ENCODE measurements around the gene REEP1. TPM values are rescaled to one million over a fixed set of nuclear protein-coding genes. Genes with fewer than 3 reads are reported as not detected.
"Not testable (repeated sequence)": the region's sequence is repeated elsewhere in the genome, so short reads cannot be mapped to it uniquely, and the experiment has no call there.

The REEP1 gene
- total RNA-seq, 1 donor from 2014 or later: 24.0 TPM

- H3K9me3 ChIP-seq (ENCODE audit: control insufficient read depth in 3 of 3, low read length in 3 of 3): no peaks in the 10 kb centered on the region
- peaks cover 0 to 8% (median 0%) of the 10 kb centered on the region in 3 donors for H3K27me3 ChIP-seq (ENCODE audit: control insufficient read depth in 3 of 3, insufficient read depth in 3 of 3, low read length in 3 of 3)
- peaks cover 0 to 13% (median 0%) of the 10 kb centered on the region in 3 donors for H3K4me1 ChIP-seq (ENCODE audit: control insufficient read depth in 3 of 3, insufficient read depth in 3 of 3, low read length in 3 of 3)
- no peak overlapping the region for H3K9ac ChIP-seq (ENCODE audit: low read depth in 1 of 3, low read length in 3 of 3)
- peak overlapping the region; percentile 76 for H3K27ac ChIP-seq (ENCODE audit: low read depth, low read length)
- H3K36me3 ChIP-seq (ENCODE audit: control insufficient read depth in 3 of 3, insufficient read depth in 3 of 3, low read length in 3 of 3): no peaks in the 10 kb centered on the region
- H3K4me3 ChIP-seq (ENCODE audit: low read length in 3 of 3): no peak overlapping the region
Measured at GRCh38 chr2:86352137-86352726, 14.8 kb upstream of the REEP1 start.

- no peak overlapping the region for H3K27ac ChIP-seq (ENCODE audit: low read depth, low read length)
- no peak overlapping the region for H3K9ac ChIP-seq (ENCODE audit: low read depth in 1 of 3, low read length in 3 of 3)
- H3K4me3 ChIP-seq (ENCODE audit: low read length in 3 of 3): no peak overlapping the region
- H3K36me3 ChIP-seq (ENCODE audit: control insufficient read depth in 3 of 3, insufficient read depth in 3 of 3, low read length in 3 of 3): no peaks in the 10 kb centered on the region
- peaks cover 0 to 9% (median 0%) of the 10 kb centered on the region in 3 donors for H3K27me3 ChIP-seq (ENCODE audit: control insufficient read depth in 3 of 3, insufficient read depth in 3 of 3, low read length in 3 of 3)
- H3K4me1 ChIP-seq (ENCODE audit: control insufficient read depth in 3 of 3, insufficient read depth in 3 of 3, low read length in 3 of 3): peaks cover 0 to 13% (median 0%) of the 10 kb centered on the region in 3 donors
- H3K9me3 ChIP-seq (ENCODE audit: control insufficient read depth in 3 of 3, low read length in 3 of 3): no peaks in the 10 kb centered on the region
Measured at GRCh38 chr2:86350751-86351150, 13.3 kb upstream of the REEP1 start.

- no peaks in the 10 kb centered on the region for H3K36me3 ChIP-seq (ENCODE audit: control insufficient read depth in 3 of 3, insufficient read depth in 3 of 3, low read length in 3 of 3)
- H3K27ac ChIP-seq (ENCODE audit: low read depth, low read length): no peak overlapping the region
- peaks cover 0 to 9% (median 0%) of the 10 kb centered on the region in 3 donors for H3K27me3 ChIP-seq (ENCODE audit: control insufficient read depth in 3 of 3, insufficient read depth in 3 of 3, low read length in 3 of 3)
- H3K4me1 ChIP-seq (ENCODE audit: control insufficient read depth in 3 of 3, insufficient read depth in 3 of 3, low read length in 3 of 3): peaks cover 0 to 5% (median 0%) of the 10 kb centered on the region in 3 donors
- H3K9ac ChIP-seq (ENCODE audit: low read depth in 1 of 3, low read length in 3 of 3): no peak overlapping the region
- H3K4me3 ChIP-seq (ENCODE audit: low read length in 3 of 3): no peak overlapping the region
- H3K9me3 ChIP-seq (ENCODE audit: control insufficient read depth in 3 of 3, low read length in 3 of 3): no peaks in the 10 kb centered on the region
Measured at GRCh38 chr2:86347401-86347800, 10.0 kb upstream of the REEP1 start.

GRCh38 chr2:86345783-86346370 lies 8.5 kb upstream of the REEP1 start:
- not testable (repeated sequence) for H3K27me3 ChIP-seq (ENCODE audit: control insufficient read depth in 3 of 3, insufficient read depth in 3 of 3, low read length in 3 of 3); H3K9ac ChIP-seq (ENCODE audit: low read depth in 1 of 3, low read length in 3 of 3); H3K4me3 ChIP-seq (ENCODE audit: low read length in 3 of 3); H3K4me1 ChIP-seq (ENCODE audit: control insufficient read depth in 3 of 3, insufficient read depth in 3 of 3, low read length in 3 of 3); H3K9me3 ChIP-seq (ENCODE audit: control insufficient read depth in 3 of 3, low read length in 3 of 3); H3K36me3 ChIP-seq (ENCODE audit: control insufficient read depth in 3 of 3, insufficient read depth in 3 of 3, low read length in 3 of 3); H3K27ac ChIP-seq (ENCODE audit: low read depth, low read length)

- Histone ChIP-seq H3K4me1 (ENCODE audit: control insufficient read depth in 3 of 3, insufficient read depth in 3 of 3, low read length in 3 of 3) (no peaks in the 10 kb centered on the region), H3K4me3 (ENCODE audit: low read length in 3 of 3) (no peak overlapping the region), H3K9ac (ENCODE audit: low read depth in 1 of 3, low read length in 3 of 3) (no peak overlapping the region), H3K9me3 (ENCODE audit: control insufficient read depth in 3 of 3, low read length in 3 of 3) (peaks cover 0 to 4% (median 0%) of the 10 kb centered on the region in 3 donors), H3K27ac (ENCODE audit: low read depth, low read length) (no peak overlapping the region), H3K27me3 (ENCODE audit: control insufficient read depth in 3 of 3, insufficient read depth in 3 of 3, low read length in 3 of 3) (peaks cover 0 to 9% (median 0%) of the 10 kb centered on the region in 3 donors), H3K36me3 (ENCODE audit: control insufficient read depth in 3 of 3, insufficient read depth in 3 of 3, low read length in 3 of 3) (no peaks in the 10 kb centered on the region)
Measured at GRCh38 chr2:86344404-86344803, 7.0 kb upstream of the REEP1 start.

- Histone ChIP-seq H3K36me3 (ENCODE audit: control insufficient read depth in 3 of 3, insufficient read depth in 3 of 3, low read length in 3 of 3) (no peaks in the 10 kb centered on the region), H3K4me3 (ENCODE audit: low read length in 3 of 3) (no peak overlapping the region), H3K27me3 (ENCODE audit: control insufficient read depth in 3 of 3, insufficient read depth in 3 of 3, low read length in 3 of 3) (peaks cover 0 to 4% (median 0%) of the 10 kb centered on the region in 3 donors), H3K27ac (ENCODE audit: low read depth, low read length) (no peak overlapping the region), H3K9me3 (ENCODE audit: control insufficient read depth in 3 of 3, low read length in 3 of 3) (peaks cover 0 to 4% (median 0%) of the 10 kb centered on the region in 3 donors), H3K4me1 (ENCODE audit: control insufficient read depth in 3 of 3, insufficient read depth in 3 of 3, low read length in 3 of 3) (peaks cover 3 to 6% (median 4%) of the 10 kb centered on the region in 3 donors), H3K9ac (ENCODE audit: low read depth in 1 of 3, low read length in 3 of 3) (no peak overlapping the region)
Measured at GRCh38 chr2:86342488-86342887, 5.1 kb upstream of the REEP1 start.

- no peak overlapping the region for H3K9ac ChIP-seq (ENCODE audit: low read depth in 1 of 3, low read length in 3 of 3)
- H3K27ac ChIP-seq (ENCODE audit: low read depth, low read length): no peak overlapping the region
- peaks cover 0 to 4% (median 0%) of the 10 kb centered on the region in 3 donors for H3K9me3 ChIP-seq (ENCODE audit: control insufficient read depth in 3 of 3, low read length in 3 of 3)
- H3K36me3 ChIP-seq (ENCODE audit: control insufficient read depth in 3 of 3, insufficient read depth in 3 of 3, low read length in 3 of 3): no peaks in the 10 kb centered on the region
- H3K27me3 ChIP-seq (ENCODE audit: control insufficient read depth in 3 of 3, insufficient read depth in 3 of 3, low read length in 3 of 3): peaks cover 0 to 3% (median 0%) of the 10 kb centered on the region in 3 donors
- peaks cover 7 to 8% (median 8%) of the 10 kb centered on the region in 3 donors for H3K4me1 ChIP-seq (ENCODE audit: control insufficient read depth in 3 of 3, insufficient read depth in 3 of 3, low read length in 3 of 3)
- H3K4me3 ChIP-seq (ENCODE audit: low read length in 3 of 3): no peak overlapping the region
Measured at GRCh38 chr2:86341470-86341869, 4.0 kb upstream of the REEP1 start.

GRCh38 chr2:86338778-86339295 lies 1.4 kb upstream of the REEP1 start:
- Histone ChIP-seq H3K27me3 (ENCODE audit: control insufficient read depth in 3 of 3, insufficient read depth in 3 of 3, low read length in 3 of 3) (peaks cover 3 to 7% (median 5%) of the 10 kb centered on the region in 3 donors), H3K4me3 (ENCODE audit: low read length in 3 of 3) (no peak overlapping the region), H3K27ac (ENCODE audit: low read depth, low read length) (no peak overlapping the region), H3K4me1 (ENCODE audit: control insufficient read depth in 3 of 3, insufficient read depth in 3 of 3, low read length in 3 of 3) (peaks cover 15 to 20% (median 16%) of the 10 kb centered on the region in 3 donors), H3K9me3 (ENCODE audit: control insufficient read depth in 3 of 3, low read length in 3 of 3) (peaks cover 0 to 4% (median 0%) of the 10 kb centered on the region in 3 donors), H3K36me3 (ENCODE audit: control insufficient read depth in 3 of 3, insufficient read depth in 3 of 3, low read length in 3 of 3) (no peaks in the 10 kb centered on the region), H3K9ac (ENCODE audit: low read depth in 1 of 3, low read length in 3 of 3) (no peak overlapping the region)

- H3K4me3 ChIP-seq (ENCODE audit: low read length in 3 of 3): peak overlapping the region; percentile 68 to 79 (median 75)
- H3K27ac ChIP-seq (ENCODE audit: low read depth, low read length): peak overlapping the region; percentile 31
- H3K9ac ChIP-seq (ENCODE audit: low read depth in 1 of 3, low read length in 3 of 3): peak overlapping the region; percentile 75 to 84 (median 84)
Measured at GRCh38 chr2:86336675-86337243, 667 bp downstream of the REEP1 start.

More at GRCh38 chr2:86336675-86337243, 667 bp downstream of the REEP1 start:
- H3K36me3 ChIP-seq (ENCODE audit: control insufficient read depth in 3 of 3, insufficient read depth in 3 of 3, low read length in 3 of 3): no peaks in the 10 kb centered on the region
- peaks cover 24 to 37% (median 27%) of the 10 kb centered on the region in 3 donors for H3K4me1 ChIP-seq (ENCODE audit: control insufficient read depth in 3 of 3, insufficient read depth in 3 of 3, low read length in 3 of 3)
- H3K27me3 ChIP-seq (ENCODE audit: control insufficient read depth in 3 of 3, insufficient read depth in 3 of 3, low read length in 3 of 3): peaks cover 3 to 7% (median 5%) of the 10 kb centered on the region in 3 donors
- peaks cover 0 to 4% (median 0%) of the 10 kb centered on the region in 3 donors for H3K9me3 ChIP-seq (ENCODE audit: control insufficient read depth in 3 of 3, low read length in 3 of 3)
